Stomach smooth muscle (tissue), 2 donors: Measurements from ENCODE around the gene CCDC171.

Experiments
- H3K27ac ChIP-seq: one replicate; pipeline ENCODE4 v1.7.0; 2013; ENCODE audit warnings: mild to moderate bottlenecking, low read length, inconsistent platforms
- H3K27me3 ChIP-seq, 2 donors: one replicate each; pipeline ENCODE4 v1.7.0; 2013; ENCODE audit warnings: low read length in 2 of 2; ENCODE audit not compliant: insufficient read depth in 2 of 2, control insufficient read depth in 1 of 2
- H3K36me3 ChIP-seq, 2 donors: one replicate each; pipeline ENCODE4 v1.7.0; 2013; ENCODE audit warnings: low read length in 2 of 2; ENCODE audit not compliant: control insufficient read depth in 2 of 2, insufficient read depth in 2 of 2
- H3K4me1 ChIP-seq: one replicate; pipeline ENCODE4 v1.7.0; 2013; ENCODE audit warnings: low read length; ENCODE audit not compliant: control insufficient read depth, insufficient read depth
- H3K4me3 ChIP-seq, 2 donors: one replicate each; pipeline ENCODE4 v1.7.0; 2013; ENCODE audit warnings: low read length in 2 of 2
- H3K9ac ChIP-seq, 2 donors: one replicate each; pipeline ENCODE4 v1.7.0; 2013; ENCODE audit warnings: low read length in 2 of 2, mild to moderate bottlenecking in 1 of 2
- H3K9me3 ChIP-seq, 2 donors: one replicate each; pipeline ENCODE4 v1.7.0; 2013; ENCODE audit warnings: low read length in 2 of 2; ENCODE audit not compliant: control insufficient read depth in 2 of 2
- donor health status: healthy.
- donor health status: Pancreatic carcinoma.

Gene CCDC171

DNA sequence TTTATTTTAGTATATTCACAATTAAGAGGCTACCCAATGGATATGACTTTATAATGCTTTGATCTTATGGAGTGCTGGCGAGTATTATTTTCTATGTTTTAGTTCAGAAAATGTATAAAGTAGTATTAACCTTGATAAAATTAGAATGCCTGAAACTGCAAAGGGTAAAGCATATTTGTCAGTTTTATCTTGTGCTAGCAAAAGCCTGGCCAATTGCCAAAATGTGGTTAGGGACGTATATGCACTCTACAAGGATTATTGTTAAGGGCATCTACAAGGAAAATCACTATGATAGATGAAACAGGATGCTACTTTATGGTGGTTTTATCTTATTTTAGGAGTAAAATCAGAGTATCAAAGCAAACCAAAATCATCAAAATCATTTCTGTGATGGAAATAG, 281.7 kb downstream of the CCDC171 start:
- Histone ChIP-seq H3K4me3 (no peak overlapping the region), H3K4me1 (no peaks in the 10 kb centered on the region), H3K36me3 (no peaks in the 10 kb centered on the region), H3K9me3 (no peaks in the 10 kb centered on the region), H3K27me3 (no peaks in the 10 kb centered on the region), H3K27ac (no peak overlapping the region), H3K9ac (no peak overlapping the region)

DNA sequence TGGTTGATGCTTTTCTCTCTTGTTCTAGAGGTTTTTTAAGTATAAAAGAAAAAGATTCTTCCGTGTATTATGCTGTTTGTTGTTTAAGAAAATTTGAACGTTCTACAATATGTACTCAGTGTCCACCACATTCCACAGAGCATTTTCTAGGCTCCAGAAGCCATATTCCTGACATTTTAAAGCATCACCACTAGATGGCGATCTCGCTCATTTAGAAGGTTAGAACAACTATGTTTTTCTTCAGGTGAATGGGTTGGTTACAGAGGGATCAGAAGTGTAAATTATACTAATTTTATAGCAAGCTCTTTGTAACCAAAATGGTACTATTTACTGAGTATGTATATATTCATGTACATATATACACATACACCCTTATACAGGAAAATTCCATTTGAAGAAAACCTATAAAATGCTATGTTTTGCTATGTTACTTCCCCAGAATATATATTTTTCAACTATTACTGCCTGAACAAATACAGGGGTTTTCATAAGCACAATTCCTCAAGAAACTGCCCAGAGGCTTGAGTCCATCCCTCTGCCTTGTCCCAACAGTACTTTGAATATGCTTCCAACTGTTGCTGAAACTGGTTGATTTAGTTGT, 284.3 kb downstream of the CCDC171 start:
- no peaks in the 10 kb centered on the region for H3K27me3 ChIP-seq
- H3K9me3 ChIP-seq: no peaks in the 10 kb centered on the region
- H3K27ac ChIP-seq: no peak overlapping the region
- no peak overlapping the region for H3K9ac ChIP-seq
- H3K36me3 ChIP-seq: no peaks in the 10 kb centered on the region
- no peaks in the 10 kb centered on the region for H3K4me1 ChIP-seq
- H3K4me3 ChIP-seq: no peak overlapping the region

DNA sequence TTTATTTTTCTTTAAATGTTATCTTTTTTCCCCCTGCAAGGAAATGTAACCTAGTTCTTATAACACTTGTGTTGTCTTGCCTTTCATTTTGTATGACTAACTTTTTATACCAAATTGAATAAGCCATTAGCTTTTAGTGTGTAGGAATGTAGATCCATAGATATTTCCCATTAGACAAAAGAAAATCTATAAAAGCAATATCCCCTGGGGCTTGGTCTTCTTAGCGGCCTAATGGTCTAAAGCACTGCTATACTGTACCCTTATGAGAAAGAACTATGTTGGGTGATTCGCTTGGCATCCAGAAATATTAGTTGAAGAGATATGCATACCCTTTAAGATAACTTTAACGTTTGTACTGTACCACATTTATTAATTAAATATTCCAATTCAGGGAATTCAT, 289.2 kb downstream of the CCDC171 start:
- no peak overlapping the region for H3K4me3 ChIP-seq
- H3K27me3 ChIP-seq: no peaks in the 10 kb centered on the region
- no peak overlapping the region for H3K27ac ChIP-seq
- no peaks in the 10 kb centered on the region for H3K36me3 ChIP-seq
- no peaks in the 10 kb centered on the region for H3K9me3 ChIP-seq
- H3K4me1 ChIP-seq: no peaks in the 10 kb centered on the region
- H3K9ac ChIP-seq: no peak overlapping the region

DNA sequence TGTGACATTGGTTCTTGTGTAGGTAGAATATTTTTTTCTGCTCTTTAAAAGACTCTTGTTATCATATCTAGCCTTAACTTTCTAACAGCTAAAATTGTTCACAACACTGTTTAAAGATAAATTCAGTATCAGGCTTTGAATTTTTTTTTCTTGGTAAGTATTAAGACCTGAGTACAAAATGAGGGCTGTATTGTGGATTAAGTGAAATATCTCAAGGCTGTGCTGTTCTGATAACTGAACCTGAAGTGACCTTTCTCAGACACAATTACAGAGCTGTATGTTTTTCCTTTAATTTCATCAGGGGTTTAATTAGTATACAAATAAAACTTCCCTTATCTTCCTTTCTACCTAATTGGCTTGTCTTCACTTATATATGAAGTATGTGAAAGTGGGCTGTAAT, 290.5 kb downstream of the CCDC171 start:
- H3K27me3 ChIP-seq: no peaks in the 10 kb centered on the region
- no peak overlapping the region for H3K4me3 ChIP-seq
- H3K27ac ChIP-seq: no peak overlapping the region
- no peak overlapping the region for H3K9ac ChIP-seq
- H3K9me3 ChIP-seq: no peaks in the 10 kb centered on the region
- no peaks in the 10 kb centered on the region for H3K36me3 ChIP-seq
- H3K4me1 ChIP-seq: no peaks in the 10 kb centered on the region

DNA sequence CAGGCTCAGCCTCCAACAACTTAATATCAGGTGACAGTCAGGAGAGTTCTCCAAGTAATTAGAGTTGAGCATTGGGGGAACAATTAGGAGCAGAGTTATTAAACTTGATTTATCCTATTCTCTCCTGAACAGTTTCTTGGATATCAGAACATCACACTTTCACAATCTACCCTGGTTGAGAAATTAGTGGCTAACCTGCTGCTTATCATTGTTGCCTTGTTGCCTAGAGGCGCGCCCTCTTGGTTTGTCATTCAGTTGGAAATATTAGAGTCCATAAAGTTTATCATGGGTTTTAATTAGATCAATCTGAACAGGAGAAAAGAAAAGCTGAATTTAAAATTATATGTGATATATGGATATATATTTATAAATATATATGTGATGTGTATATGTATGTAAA, 291.1 kb downstream of the CCDC171 start:
- no peaks in the 10 kb centered on the region for H3K4me1 ChIP-seq
- no peak overlapping the region for H3K27ac ChIP-seq
- H3K4me3 ChIP-seq: no peak overlapping the region
- no peaks in the 10 kb centered on the region for H3K36me3 ChIP-seq
- H3K9ac ChIP-seq: no peak overlapping the region
- H3K27me3 ChIP-seq: no peaks in the 10 kb centered on the region
- H3K9me3 ChIP-seq: no peaks in the 10 kb centered on the region

DNA sequence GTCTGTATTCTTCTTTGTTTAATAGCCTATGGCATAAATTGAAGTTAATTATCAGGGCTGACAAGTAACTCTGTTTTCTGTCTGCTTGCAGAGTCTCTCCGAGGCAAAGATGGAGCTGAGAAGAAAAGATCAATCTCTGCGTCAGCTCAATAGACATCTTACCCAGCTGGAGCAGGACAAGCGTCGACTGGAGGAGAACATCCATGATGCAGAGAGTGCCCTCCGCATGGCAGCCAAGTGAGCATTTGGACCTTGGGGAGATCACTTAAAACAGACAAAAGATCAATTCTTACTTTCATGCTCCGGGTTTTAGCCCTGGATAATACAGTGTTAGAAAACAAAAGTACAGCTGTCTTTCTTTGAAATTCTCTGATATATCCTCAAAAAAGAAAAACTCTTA, 293.8 kb downstream of the CCDC171 start:
- H3K36me3 ChIP-seq: no peaks in the 10 kb centered on the region
- no peak overlapping the region for H3K9ac ChIP-seq
- H3K27ac ChIP-seq: no peak overlapping the region
- H3K4me3 ChIP-seq: no peak overlapping the region
- H3K9me3 ChIP-seq: no peaks in the 10 kb centered on the region
- no peaks in the 10 kb centered on the region for H3K4me1 ChIP-seq
- no peaks in the 10 kb centered on the region for H3K27me3 ChIP-seq

DNA sequence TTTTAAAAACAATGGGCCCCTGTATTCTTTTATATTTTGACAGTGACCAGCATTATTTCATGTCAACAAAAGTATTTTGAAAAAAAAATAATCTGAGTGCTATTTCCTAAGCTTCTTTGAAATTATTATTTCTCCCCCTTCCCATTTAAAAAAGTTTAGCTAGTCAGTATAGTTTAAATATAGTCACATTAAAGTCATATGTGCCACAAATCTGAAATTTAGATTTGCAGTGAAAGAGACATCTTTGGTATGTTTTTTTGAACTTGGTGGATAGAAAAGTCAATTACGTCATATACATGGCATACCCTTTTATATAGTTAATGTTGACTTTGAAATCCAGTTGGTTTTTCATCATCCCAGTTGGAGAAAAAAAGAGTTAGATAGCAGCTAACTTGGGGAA, 297.0 kb downstream of the CCDC171 start:
- H3K27ac ChIP-seq: no peak overlapping the region
- H3K36me3 ChIP-seq: no peaks in the 10 kb centered on the region
- no peaks in the 10 kb centered on the region for H3K9me3 ChIP-seq
- no peak overlapping the region for H3K4me3 ChIP-seq
- H3K4me1 ChIP-seq: no peaks in the 10 kb centered on the region
- H3K27me3 ChIP-seq: no peaks in the 10 kb centered on the region
- H3K9ac ChIP-seq: no peak overlapping the region

DNA sequence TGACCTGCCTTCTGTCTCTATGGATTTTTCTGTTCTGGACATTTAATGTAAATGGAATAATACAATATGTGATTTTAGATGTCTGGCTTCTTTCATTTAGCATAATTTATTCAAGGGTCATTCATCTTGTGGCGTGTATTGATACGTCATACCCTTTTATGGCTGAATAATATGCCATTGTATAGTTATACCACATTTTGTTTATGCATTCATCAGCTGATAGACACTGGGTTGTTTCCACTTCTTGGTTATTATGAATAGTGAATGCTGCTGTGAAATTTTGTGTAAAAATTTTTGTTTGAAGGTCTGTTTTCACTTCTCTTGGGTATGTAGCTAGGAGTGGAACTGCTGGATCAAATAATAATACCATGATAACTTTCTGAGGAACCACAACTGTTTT, 298.9 kb downstream of the CCDC171 start:
- H3K4me3 ChIP-seq: no peak overlapping the region
- no peaks in the 10 kb centered on the region for H3K4me1 ChIP-seq
- no peaks in the 10 kb centered on the region for H3K36me3 ChIP-seq

DNA sequence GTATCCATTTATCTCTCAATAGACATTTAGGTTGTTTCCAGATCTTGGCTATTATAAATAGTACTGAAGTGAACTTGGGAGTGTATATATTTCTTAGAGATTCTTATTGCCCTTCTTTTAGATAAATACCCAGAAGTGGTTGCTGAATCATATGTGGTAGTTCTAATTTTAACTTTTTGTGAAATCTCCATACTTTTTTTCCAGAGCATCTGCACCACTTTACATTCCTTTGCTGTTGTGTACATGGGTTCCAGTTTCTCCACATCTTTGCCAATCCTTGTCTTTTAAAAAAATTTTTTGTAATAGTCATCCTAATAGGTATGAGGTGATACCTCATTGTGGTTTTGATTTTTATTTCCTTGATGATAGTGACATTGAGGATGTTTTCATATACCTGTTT, 303.7 kb downstream of the CCDC171 start:
- Histone ChIP-seq H3K9ac (no peak overlapping the region), H3K36me3 (no peaks in the 10 kb centered on the region), H3K4me1 (no peaks in the 10 kb centered on the region), H3K4me3 (no peak overlapping the region), H3K27me3 (no peaks in the 10 kb centered on the region), H3K27ac (no peak overlapping the region), H3K9me3 (no peaks in the 10 kb centered on the region)

More for the DNA sequence above, 298.9 kb downstream of the CCDC171 start:
- Histone ChIP-seq H3K9ac (no peak overlapping the region), H3K9me3 (no peaks in the 10 kb centered on the region), H3K27me3 (no peaks in the 10 kb centered on the region), H3K27ac (no peak overlapping the region)

DNA sequence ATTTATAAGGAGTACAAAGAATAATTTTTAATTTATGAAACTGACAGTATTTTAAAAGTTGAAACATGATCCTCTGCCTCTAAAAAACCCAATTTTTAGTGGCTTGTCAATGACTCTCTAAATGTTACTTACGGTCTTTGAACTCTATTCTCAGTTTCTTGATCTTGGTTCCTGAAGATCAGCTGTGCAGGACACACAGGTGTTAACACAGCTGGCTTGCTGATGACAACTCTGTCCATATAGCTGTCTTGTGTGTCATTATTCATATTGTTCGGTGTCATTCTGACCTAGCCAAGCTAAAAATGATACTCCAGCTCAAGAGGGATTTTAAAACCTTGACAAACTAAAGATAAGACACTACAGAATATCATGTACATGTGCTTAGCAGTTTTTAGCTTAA, 314.5 kb downstream of the CCDC171 start:
- Histone ChIP-seq H3K4me1 (no peaks in the 10 kb centered on the region), H3K27me3 (no peaks in the 10 kb centered on the region), H3K4me3 (no peak overlapping the region), H3K9me3 (no peaks in the 10 kb centered on the region), H3K36me3 (no peaks in the 10 kb centered on the region), H3K27ac (no peak overlapping the region), H3K9ac (no peak overlapping the region)

DNA sequence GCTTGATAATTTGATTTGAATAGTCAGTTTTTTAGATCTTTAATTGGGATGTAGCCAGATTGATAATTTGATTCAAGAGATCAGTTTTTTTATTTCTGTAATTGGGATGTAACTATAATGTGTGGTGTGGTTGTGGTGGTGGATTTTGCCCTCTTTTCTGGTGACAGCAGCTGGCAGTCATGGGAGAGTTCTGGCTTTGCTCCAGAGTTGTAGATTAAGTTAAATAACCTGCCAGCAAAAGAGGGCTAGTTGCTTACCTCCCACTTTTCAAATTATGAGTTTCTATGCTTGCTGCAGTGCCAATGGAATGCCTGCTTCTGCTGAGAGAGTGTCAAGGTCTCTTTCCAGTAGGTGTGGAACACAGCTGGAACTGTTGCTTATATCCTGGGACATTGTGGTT, 315.1 kb downstream of the CCDC171 start:
- Histone ChIP-seq H3K9me3 (no peaks in the 10 kb centered on the region), H3K36me3 (no peaks in the 10 kb centered on the region), H3K4me3 (no peak overlapping the region), H3K4me1 (no peaks in the 10 kb centered on the region), H3K9ac (no peak overlapping the region), H3K27me3 (no peaks in the 10 kb centered on the region), H3K27ac (no peak overlapping the region)
